ENCODE results near the gene TMEM181. TPM values are rescaled to one million over a fixed set of nuclear protein-coding genes. Genes with fewer than 3 reads are reported as not detected.

TMEM181 gene
- total RNA-seq, 1 experiment from 2014 or later: 15.4 TPM

- no peak overlapping the region for H3K4me2 ChIP-seq (ENCODE audit: low read depth, low read length, poor library complexity, severe bottlenecking)
- H2AFZ ChIP-seq (ENCODE audit: low read length): no peak overlapping the region
- H4K20me1 ChIP-seq (ENCODE audit: insufficient read depth, low read depth, low read length): no peaks in the 10 kb centered on the region
- H3K9me3 ChIP-seq (ENCODE audit: low read length): no peaks in the 10 kb centered on the region
- no peak overlapping the region for H3K27ac ChIP-seq (ENCODE audit: low read length)
- H3K4me1 ChIP-seq (ENCODE audit: low read length): no peaks in the 10 kb centered on the region
- no peaks in the 10 kb centered on the region for H3K27me3 ChIP-seq (ENCODE audit: low read length)
- no peaks in the 10 kb centered on the region for H3K79me2 ChIP-seq (ENCODE audit: low read length)
- no peaks in the 10 kb centered on the region for H3K9me2 ChIP-seq (replicated peaks; ENCODE audit: insufficient read depth, low read length)
- DNase-seq: peak; percentile 6
- H3K36me3 ChIP-seq (ENCODE audit: insufficient read depth, low read length): no peaks in the 10 kb centered on the region
- H3K4me3 ChIP-seq (ENCODE audit: low read length): no peak overlapping the region
- no peak overlapping the region for H3K9ac ChIP-seq (ENCODE audit: low read length)
Observed at GRCh38 chr6:158680481-158680880, 120.6 kb downstream of the TMEM181 start.

GRCh38 chr6:158684311-158684710 is 124.4 kb downstream of the TMEM181 start:
- no peak overlapping the region for H3K9ac ChIP-seq (ENCODE audit: low read length)
- H3K9me2 ChIP-seq (replicated peaks; ENCODE audit: insufficient read depth, low read length): no peaks in the 10 kb centered on the region
- no peak overlapping the region for H3K4me2 ChIP-seq (ENCODE audit: low read depth, low read length, poor library complexity, severe bottlenecking)
- H3K4me3 ChIP-seq (ENCODE audit: low read length): no peak overlapping the region
- no peaks in the 10 kb centered on the region for H3K27me3 ChIP-seq (ENCODE audit: low read length)
- no peaks in the 10 kb centered on the region; the same call in 1 of the 2 replicates for H3K4me1 ChIP-seq (ENCODE audit: low read length)
- no peaks in the 10 kb centered on the region for H3K36me3 ChIP-seq (ENCODE audit: insufficient read depth, low read length)
- no peak overlapping the region for H3K27ac ChIP-seq (ENCODE audit: low read length)
- H2AFZ ChIP-seq (ENCODE audit: low read length): no peak overlapping the region
- peak; percentile 37 for DNase-seq
- no peaks in the 10 kb centered on the region for H4K20me1 ChIP-seq (ENCODE audit: insufficient read depth, low read depth, low read length)
- H3K9me3 ChIP-seq (ENCODE audit: low read length): no peaks in the 10 kb centered on the region
- no peaks in the 10 kb centered on the region for H3K79me2 ChIP-seq (ENCODE audit: low read length)

DNA sequence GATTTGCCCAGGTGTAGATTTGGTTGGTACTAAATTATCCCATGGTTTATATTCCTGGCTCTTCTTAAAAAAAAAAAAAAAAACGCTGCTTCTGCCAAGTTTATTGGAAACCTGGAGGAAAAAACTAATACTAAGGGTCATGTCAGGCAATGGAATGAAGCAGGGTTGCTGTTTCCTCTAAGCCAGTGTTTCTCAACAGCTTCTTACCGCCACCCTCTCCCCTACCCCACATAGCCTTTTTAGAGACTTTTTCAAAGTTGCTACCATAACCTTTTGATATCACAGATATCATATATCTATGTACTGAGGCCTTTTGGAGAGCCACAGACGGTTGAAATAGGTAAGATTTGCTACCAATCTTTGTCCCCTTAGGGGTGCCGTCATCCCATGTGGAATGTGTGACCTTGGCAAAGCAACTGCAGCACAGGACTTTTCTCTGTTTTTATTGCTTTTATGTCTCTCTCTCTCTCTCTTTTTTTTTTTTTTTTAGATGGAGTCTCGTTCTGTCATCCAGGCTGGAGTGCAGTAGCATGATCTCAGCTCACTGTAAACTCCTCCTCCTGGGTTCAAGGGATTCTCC is 124.9 kb downstream of the TMEM181 start:
- no peak overlapping the region for H3K4me2 ChIP-seq (ENCODE audit: low read depth, low read length, poor library complexity, severe bottlenecking)

More for the DNA sequence above, 124.9 kb downstream of the TMEM181 start:
- Histone ChIP-seq H3K36me3 (ENCODE audit: insufficient read depth, low read length) (no peaks in the 10 kb centered on the region), H2AFZ (ENCODE audit: low read length) (no peak overlapping the region), H3K79me2 (ENCODE audit: low read length) (no peaks in the 10 kb centered on the region), H4K20me1 (ENCODE audit: insufficient read depth, low read depth, low read length) (no peaks in the 10 kb centered on the region), H3K27me3 (ENCODE audit: low read length) (no peaks in the 10 kb centered on the region), H3K9ac (ENCODE audit: low read length) (no peak overlapping the region), H3K27ac (ENCODE audit: low read length) (no peak overlapping the region), H3K9me3 (ENCODE audit: low read length) (no peaks in the 10 kb centered on the region), H3K4me3 (ENCODE audit: low read length) (no peak overlapping the region), H3K4me1 (ENCODE audit: low read length) (no peaks in the 10 kb centered on the region; the same call in 1 of the 2 replicates), H3K9me2 (replicated peaks; ENCODE audit: insufficient read depth, low read length) (no peaks in the 10 kb centered on the region)
- DNase-seq: peak; percentile 36

Small RNA genes within 50 kb of the gene (small RNA-seq; reads per million reads assigned to genes)
- not detected for gene MIR7161

Other genes starting within 250 kb of the TMEM181 start
- gene TULP4, start 247.6 kb upstream of the TMEM181 start, total RNA-seq (2014; rRNA removed; shearing (Covaris generic); ENCODE audit: low replicate concordance): 112 and 124 TPM in 2 replicates
- gene DYNLT1, start 84.7 kb downstream of the TMEM181 start, total RNA-seq (2014; rRNA removed; shearing (Covaris generic); ENCODE audit: low replicate concordance): 13.4 and 19.9 TPM in 2 replicates
- 0.41 and 2.2 TPM in 2 replicates for gene SYTL3, start 90.0 kb downstream of the TMEM181 start, total RNA-seq (2014; rRNA removed; shearing (Covaris generic); ENCODE audit: low replicate concordance)

Data from Karpas-422 (cell line).